Measurements from ENCODE around the gene SRRM3. TPM values are rescaled to one million over a fixed set of nuclear protein-coding genes. Genes with fewer than 3 reads are reported as not detected.

SRRM3 gene
- total RNA-seq, 1 experiment from 2014 or later, result 12.7 TPM

GRCh38 chr7:76231071-76231470, 29.4 kb downstream of the SRRM3 start:
- ChIA-PET POLR2A (no interaction called here), CTCF (no interaction called here)

More at GRCh38 chr7:76231071-76231470, 29.4 kb downstream of the SRRM3 start:
- Histone ChIP-seq H3K9ac (ENCODE audit: low read length) (no peak overlapping the region), H3K4me1 (ENCODE audit: control insufficient read depth in 1 of 2, insufficient read depth in 2 of 2, low read length in 2 of 2) (peaks cover 7 to 25% of the 10 kb centered on the region in 2 experiments; a peak in 2 of 4 replicates), H3K9me3 (ENCODE audit: control insufficient read depth in 1 of 2, insufficient read depth in 1 of 2, low read depth in 1 of 2, low read length in 2 of 2) (no peaks in the 10 kb centered on the region), H3K27ac (ENCODE audit: low read depth, low read length) (no peak overlapping the region), H3K79me2 (ENCODE audit: insufficient read depth, low read length) (no peaks in the 10 kb centered on the region), H3K4me2 (ENCODE audit: low read length) (no peak overlapping the region), H4K20me1 (ENCODE audit: insufficient read depth) (no peaks in the 10 kb centered on the region), H3K9me2 (ENCODE audit: insufficient read depth) (no peaks in the 10 kb centered on the region), H2AFZ (ENCODE audit: low read depth, low read length, poor library complexity, severe bottlenecking) (no peak overlapping the region), H3K27me3 (ENCODE audit: insufficient read depth, low read length) (peaks cover 9% of the 10 kb centered on the region; the same call in 1 of the 2 replicates), H3K4me3 (replicated peaks in 1 of 2; ENCODE audit: low read depth in 1 of 2, low read length in 2 of 2) (no peak overlapping the region), H3K36me3 (ENCODE audit: control insufficient read depth in 1 of 2, insufficient read depth in 2 of 2, low read length in 2 of 2) (no peaks in the 10 kb centered on the region)
- intact Hi-C loops (cut with micrococcal nuclease), result no loop called here
- no peak for DNase-seq (ENCODE audit: low read depth, low spot score)
- TF ChIP-seq CBX3 (IDR thresholded peaks at IDR 0.05; ENCODE audit: low read depth) (no peak), CTCF (IDR thresholded peaks at IDR 0.05 in 2 of 3, conservative IDR thresholded peaks at IDR 0.05 in 1 of 3; ENCODE audit: borderline replicate concordance in 1 of 3, insufficient read depth in 1 of 3, low read depth in 2 of 3, low read length in 2 of 3) (no peak), YY1 (IDR thresholded peaks at IDR 0.05; ENCODE audit: extremely low read depth, insufficient replicate concordance, low read depth, low read length) (no peak), SIN3A (IDR thresholded peaks at IDR 0.05; ENCODE audit: low read depth) (no peak), ZFX (IDR thresholded peaks at IDR 0.05) (no peak), SP1 (IDR thresholded peaks at IDR 0.05; ENCODE audit: low read depth) (no peak), CEBPB (IDR thresholded peaks at IDR 0.05; ENCODE audit: low read depth) (no peak), REST (IDR thresholded peaks at IDR 0.05; ENCODE audit: low read depth) (no peak), JUND (IDR thresholded peaks at IDR 0.05) (no peak), EZH2 (IDR thresholded peaks at IDR 0.05) (no peak), SRF (IDR thresholded peaks at IDR 0.05; ENCODE audit: low read depth) (no peak), RAD21 (IDR thresholded peaks at IDR 0.05; ENCODE audit: low read depth) (no peak), FOSL1 (IDR thresholded peaks at IDR 0.05; ENCODE audit: low read depth) (no peak), POLR2A (IDR thresholded peaks at IDR 0.05; ENCODE audit: borderline replicate concordance, extremely low read depth, insufficient read depth, insufficient read length) (no peak)
- ATAC-seq, result no peak
- no TSS peak for BruUV-seq (replicated peaks)
- RAD21 ChIA-PET (ENCODE audit: low non-redundant PET in 1 of 2, low total read pairs in 2 of 2, uncharacterized antibody in 2 of 2, unreplicated experiment in 2 of 2), result no interaction called here

Measured in HCT116 (cell line).